Naive thymus-derived CD8-positive, alpha-beta T cell (primary cell): ENCODE data around the gene DFFA. TPM values are rescaled to one million over a fixed set of nuclear protein-coding genes. Genes with fewer than 3 reads are reported as not detected.
"Not testable (repeated sequence)": the region's sequence is repeated elsewhere in the genome, so short reads cannot be mapped to it uniquely, and the experiment has no call there.

Source experiments
- ATAC-seq, 2 donors: fragments of 150-1000 bp; cut with Tn5 transposase in 1 of 2; sonication (Bioruptor Pico), chemical (Tn5 transposase) in 1 of 2; 1 replicate in 1 of 2; 2 replicates in 1 of 2; pipeline ENCODE4 v1.10.0; 2021; ENCODE audit warnings: mild to moderate bottlenecking in 2 of 2, moderate library complexity in 2 of 2
- POLR2A ChIA-PET: fragments of 350-600 bp; sonication (Branson Sonifier 250); formaldehyde crosslinking; loops from one replicate; lab custom pipeline; 2021; ENCODE audit warnings: antibody characterized with exemption; lab: Charles Lee
- DNase-seq, 10 donors: peaks; one replicate each; pipeline versions ENCODE4 v3.0.0 to v3.0.0-alpha.2; 2020 to 2022
- H3K27ac Mint-ChIP-seq, 10 donors: one replicate each; pipeline ENCODE4 v1.8.0; 2020 to 2022; ENCODE audit warnings: mild to moderate bottlenecking in 10 of 10, mixed read lengths in 10 of 10, moderate library complexity in 4 of 10, inconsistent platforms in 1 of 10
- H3K27me3 Mint-ChIP-seq, 5 donors: one replicate each; pipeline ENCODE4 v1.8.0; 2021 to 2022; ENCODE audit warnings: mixed read lengths in 5 of 5
- H3K36me3 Mint-ChIP-seq, 3 donors: one replicate each; pipeline ENCODE4 v1.8.0; 2020 to 2022; ENCODE audit warnings: mixed read lengths in 3 of 3, mild to moderate bottlenecking in 2 of 3, inconsistent platforms in 1 of 3
- H3K4me1 Mint-ChIP-seq, 4 donors: one replicate each; pipeline ENCODE4 v1.8.0; 2021 to 2022; ENCODE audit warnings: mixed read lengths in 4 of 4
- H3K4me3 Mint-ChIP-seq, 10 donors: one replicate each; pipeline ENCODE4 v1.8.0; 2020 to 2022; ENCODE audit warnings: mild to moderate bottlenecking in 10 of 10, mixed read lengths in 10 of 10, moderate library complexity in 6 of 10, inconsistent platforms in 1 of 10
- H3K9me3 Mint-ChIP-seq, 9 donors: one replicate each; pipeline ENCODE4 v1.8.0; 2020 to 2022; ENCODE audit warnings: mixed read lengths in 9 of 9, mild to moderate bottlenecking in 3 of 9, inconsistent platforms in 1 of 9, moderate library complexity in 1 of 9
- polyA plus RNA-seq, 3 donors: library from polyadenylated mRNA; unstranded; fragments of 300-500 nt; fragmentation: Illumina TruSeq; gene quantifications; one replicate each; pipeline ENCODE4 v1.2.3, GENCODE V29; 2021
- total RNA-seq, 8 experiments: library from RNA in 2 of 8; stranded (reverse) in 2 of 8; gene quantifications; one replicate each; pipeline ENCODE4 v1.2.3 and lab custom pipeline; 2021 to 2026

DFFA gene
- total and polyA plus RNA-seq, 5 experiments from 2014 or later = 18.4 to 42.6 (median 30.2) TPM

- no peak for DNase-seq
- H3K9me3 Mint-ChIP-seq = no peaks in the 10 kb centered on the region
- H3K4me1 Mint-ChIP-seq = peaks cover 23 to 64% (median 54%) of the 10 kb centered on the region in 4 donors
- peak overlapping the region; percentile 84 to 97 (median 94) for H3K4me3 Mint-ChIP-seq
- POLR2A ChIA-PET = interaction anchor here (1.2 kb wide), 1 partner anchor 19 kb away, joined by 5 read pairs; no protein-coding TSS in a partner anchor
- H3K27ac Mint-ChIP-seq = peak overlapping the region; percentile 83 to 97 (median 92)
- ATAC-seq = no peak
- H3K27me3 Mint-ChIP-seq = no peaks in the 10 kb centered on the region
- peaks cover 0 to 8% (median 0%) of the 10 kb centered on the region in 3 donors for H3K36me3 Mint-ChIP-seq
Measured at GRCh38 chr1:10475510-10475909, 3.2 kb upstream of the DFFA start.

- Mint-ChIP-seq H3K9me3 (no peaks in the 10 kb centered on the region), H3K27ac (peak within 1 kb of the TSS; percentile 83 to 97 (median 94)), H3K27me3 (no peaks in the 10 kb centered on the region), H3K4me1 (peaks cover 23 to 64% (median 54%) of the 10 kb centered on the region in 4 donors), H3K4me3 (peak within 1 kb of the TSS; percentile 84 to 97 (median 94)), H3K36me3 (peaks cover 0 to 8% (median 0%) of the 10 kb centered on the region in 3 donors)
- ATAC-seq (peak; percentile 74 to 81), DNase-seq (peak; percentile 69 to 89 (median 80))
- POLR2A ChIA-PET = interaction anchor here (0.7 to 1.2 kb wide), 4 partner anchors 20 to 1659 kb away, joined by 3 to 5 read pairs (median 3); partner anchors contain the start of gene PGD
Measured at GRCh38 chr1:10474613-10475507, 2.5 kb upstream of the DFFA start, which contains the start of gene PEX14. PEX14 (plus strand) TSS chr1:10474950; CDS start chr1:10474967, 17 bp downstream.

- H3K27me3 Mint-ChIP-seq, H3K36me3 Mint-ChIP-seq, DNase-seq, ATAC-seq, H3K9me3 Mint-ChIP-seq: not testable (repeated sequence)
- POLR2A ChIA-PET = interaction anchor here (0.7 to 1.2 kb wide), 3 partner anchors 75 to 1659 kb away, joined by 3 read pairs; partner anchors contain the start of gene PGD
- Mint-ChIP-seq H3K4me1 (peaks cover 23 to 60% (median 52%) of the 10 kb centered on the region in 4 donors), H3K4me3 (peak overlapping the region; percentile 80 to 97 (median 94)), H3K27ac (peak overlapping the region in 9 of 10 donors; percentile 83 to 97 (median 92))
Measured at GRCh38 chr1:10474309-10474612, 1.9 kb upstream of the DFFA start.

- Mint-ChIP-seq H3K4me3 (peak overlapping the region; percentile 84 to 99 (median 95)), H3K9me3 (no peaks in the 10 kb centered on the region), H3K27me3 (no peaks in the 10 kb centered on the region), H3K36me3 (peaks cover 0 to 15% (median 0%) of the 10 kb centered on the region in 3 donors), H3K4me1 (peaks cover 23 to 56% (median 49%) of the 10 kb centered on the region in 4 donors), H3K27ac (peak overlapping the region in 6 of 10 donors; percentile 29 to 97 (median 88))
- DNase-seq (no peak), ATAC-seq (no peak)
- POLR2A ChIA-PET = interaction anchor here (0.6 to 1.8 kb wide), 4 partner anchors 43 to 1044 kb away, joined by 3 to 6 read pairs (median 3); partner anchors contain the start of genes CENPS and PGD
Measured at GRCh38 chr1:10473145-10473765, 926 bp upstream of the DFFA start.

GRCh38 chr1:10471411-10472219, 714 bp downstream of the DFFA start:
- DNase-seq = peak in 1 of 10 donors; percentile 0
- H3K4me3 Mint-ChIP-seq = peak overlapping the region; percentile 84 to 99 (median 95)
- peak overlapping the region; percentile 85 to 97 (median 93) for H3K27ac Mint-ChIP-seq
- peaks cover 23 to 48% (median 43%) of the 10 kb centered on the region in 4 donors for H3K4me1 Mint-ChIP-seq
- no peaks in the 10 kb centered on the region for H3K27me3 Mint-ChIP-seq
- H3K36me3 Mint-ChIP-seq = peaks cover 0 to 30% (median 0%) of the 10 kb centered on the region in 3 donors
- peak; percentile 11 to 12 for ATAC-seq
- POLR2A ChIA-PET = interaction anchor here (0.6 to 1.8 kb wide), 2 partner anchors 42 to 1251 kb away, joined by 4 to 6 read pairs; partner anchors contain the start of gene CENPS
- H3K9me3 Mint-ChIP-seq = no peaks in the 10 kb centered on the region

GRCh38 chr1:10470043-10470442, 2.3 kb downstream of the DFFA start:
- Mint-ChIP-seq H3K27me3 (no peaks in the 10 kb centered on the region), H3K9me3 (no peaks in the 10 kb centered on the region), H3K4me3 (no peak overlapping the region), H3K27ac (no peak overlapping the region), H3K36me3 (peaks cover 0 to 39% (median 0%) of the 10 kb centered on the region in 3 donors), H3K4me1 (peaks cover 10 to 34% (median 28%) of the 10 kb centered on the region in 4 donors)
- no peak for DNase-seq
- POLR2A ChIA-PET = interaction anchor here (0.7 kb wide), 1 partner anchor 288 kb away, joined by 3 read pairs; no protein-coding TSS in a partner anchor
- no peak for ATAC-seq

- peaks cover 0 to 65% (median 0%) of the 10 kb centered on the region in 3 donors for H3K36me3 Mint-ChIP-seq
- POLR2A ChIA-PET = no interaction called here
- H3K4me1 Mint-ChIP-seq = peaks cover 5 to 12% (median 9%) of the 10 kb centered on the region in 4 donors
- DNase-seq = no peak
- no peaks in the 10 kb centered on the region for H3K27me3 Mint-ChIP-seq
- no peak overlapping the region for H3K4me3 Mint-ChIP-seq
- H3K27ac Mint-ChIP-seq = no peak overlapping the region
- no peaks in the 10 kb centered on the region for H3K9me3 Mint-ChIP-seq
- ATAC-seq = no peak
Measured at GRCh38 chr1:10467078-10467477, 5.3 kb downstream of the DFFA start.

GRCh38 chr1:10459184-10459583, 13.1 kb downstream of the DFFA start:
- ATAC-seq = no peak
- Mint-ChIP-seq H3K36me3 (peaks cover 0 to 57% (median 0%) of the 10 kb centered on the region in 3 donors), H3K27ac (no peak overlapping the region), H3K27me3 (no peaks in the 10 kb centered on the region), H3K4me1 (peaks cover 1 to 16% (median 6%) of the 10 kb centered on the region in 4 donors), H3K4me3 (no peak overlapping the region), H3K9me3 (no peaks in the 10 kb centered on the region)
- DNase-seq = no peak
- POLR2A ChIA-PET = no interaction called here

- Mint-ChIP-seq H3K36me3 (peaks cover 0 to 45% (median 0%) of the 10 kb centered on the region in 3 donors), H3K27me3 (no peaks in the 10 kb centered on the region), H3K4me3 (no peak overlapping the region), H3K9me3 (no peaks in the 10 kb centered on the region), H3K4me1 (peaks cover 1 to 16% (median 6%) of the 10 kb centered on the region in 4 donors), H3K27ac (peak overlapping the region in 2 of 10 donors; percentile 11 to 19)
- no peak for DNase-seq
- POLR2A ChIA-PET = interaction anchor here (0.6 kb wide), 1 partner anchor 37 kb away, joined by 4 read pairs; no protein-coding TSS in a partner anchor
- ATAC-seq = no peak
Measured at GRCh38 chr1:10457875-10458274, 14.5 kb downstream of the DFFA start.

GRCh38 chr1:10457462-10457861, 14.9 kb downstream of the DFFA start:
- H3K4me3 Mint-ChIP-seq, DNase-seq, H3K27me3 Mint-ChIP-seq, H3K27ac Mint-ChIP-seq, H3K9me3 Mint-ChIP-seq, ATAC-seq, POLR2A ChIA-PET: not testable (repeated sequence)
- Mint-ChIP-seq H3K4me1 (peaks cover 1 to 16% (median 6%) of the 10 kb centered on the region in 4 donors), H3K36me3 (peaks cover 0 to 41% (median 0%) of the 10 kb centered on the region in 3 donors)

- peak overlapping the region in 3 of 10 donors; percentile 32 to 72 (median 64) for H3K27ac Mint-ChIP-seq
- H3K36me3 Mint-ChIP-seq = peaks cover 0 to 33% (median 0%) of the 10 kb centered on the region in 3 donors
- peaks cover 1 to 16% (median 6%) of the 10 kb centered on the region in 4 donors for H3K4me1 Mint-ChIP-seq
- ATAC-seq = no peak
- H3K27me3 Mint-ChIP-seq = no peaks in the 10 kb centered on the region
- no peaks in the 10 kb centered on the region for H3K9me3 Mint-ChIP-seq
- no peak for DNase-seq
- no peak overlapping the region for H3K4me3 Mint-ChIP-seq
- POLR2A ChIA-PET = no interaction called here
Measured at GRCh38 chr1:10456661-10457060, 15.7 kb downstream of the DFFA start.
